GM18520 (cell line): ENCODE data around the gene LRP1.

Experiments used
- ATAC-seq: cut with Tn5 transposase; IDR thresholded peaks from one replicate; pipeline ENCODE4 v1.9.1; 2021; ENCODE audit not compliant: unreplicated experiment

LRP1 gene

GRCh38 chr12:57190037-57190436 is 61.8 kb downstream of the LRP1 start:
- no peak for ATAC-seq

GRCh38 chr12:57190821-57191220 is 62.5 kb downstream of the LRP1 start:
- no peak for ATAC-seq

GRCh38 chr12:57191410-57191809 is 63.1 kb downstream of the LRP1 start:
- ATAC-seq = no peak

- no peak for ATAC-seq
Measured at GRCh38 chr12:57192920-57193319, 64.6 kb downstream of the LRP1 start.

GRCh38 chr12:57193706-57194245 is 65.5 kb downstream of the LRP1 start:
- ATAC-seq = no peak

- no peak for ATAC-seq
Measured at GRCh38 chr12:57194253-57194652, 66.0 kb downstream of the LRP1 start.

GRCh38 chr12:57195186-57195585 is 66.9 kb downstream of the LRP1 start:
- no peak for ATAC-seq

- ATAC-seq = no peak
Measured at GRCh38 chr12:57195611-57196371, 67.5 kb downstream of the LRP1 start.

GRCh38 chr12:57196439-57196838 is 68.2 kb downstream of the LRP1 start:
- ATAC-seq = no peak

- no peak for ATAC-seq
Measured at GRCh38 chr12:57196956-57197355, 68.7 kb downstream of the LRP1 start.

- no peak for ATAC-seq
Measured at GRCh38 chr12:57198329-57198728, 70.0 kb downstream of the LRP1 start.

GRCh38 chr12:57199191-57199590 is 70.9 kb downstream of the LRP1 start:
- no peak for ATAC-seq

- no peak for ATAC-seq
Measured at GRCh38 chr12:57200497-57200896, 72.2 kb downstream of the LRP1 start.

GRCh38 chr12:57201219-57201618 is 72.9 kb downstream of the LRP1 start:
- no peak for ATAC-seq

GRCh38 chr12:57201631-57202030 is 73.3 kb downstream of the LRP1 start:
- ATAC-seq = no peak

- ATAC-seq = no peak
Measured at GRCh38 chr12:57202321-57202720, 74.0 kb downstream of the LRP1 start.

GRCh38 chr12:57203201-57203600 is 74.9 kb downstream of the LRP1 start:
- no peak for ATAC-seq

GRCh38 chr12:57203791-57204190 is 75.5 kb downstream of the LRP1 start:
- no peak for ATAC-seq

GRCh38 chr12:57204454-57204853 is 76.2 kb downstream of the LRP1 start:
- no peak for ATAC-seq

- ATAC-seq = no peak
Measured at GRCh38 chr12:57205186-57205585, 76.9 kb downstream of the LRP1 start.

- ATAC-seq = no peak
Measured at GRCh38 chr12:57205931-57206330, 77.6 kb downstream of the LRP1 start.

GRCh38 chr12:57207731-57208630 is 79.7 kb downstream of the LRP1 start:
- no peak for ATAC-seq
